GM12874 (cell line): ENCODE results near the gene IQUB.

Experiments used
- CTCF ChIP-seq: IDR thresholded peaks from 2 replicates; pipeline ENCODE4 v1.5.1; 2011; ENCODE audit warnings: low read depth, mild to moderate bottlenecking, control low read depth, low read length, moderate library complexity; ENCODE audit not compliant: insufficient read depth

The IQUB gene

GRCh38 chr7:123437447-123437995 is 96.9 kb downstream of the IQUB start:
- no peak for TF ChIP-seq CTCF

- no peak for TF ChIP-seq CTCF
Observed at GRCh38 chr7:123435080-123435700, 99.2 kb downstream of the IQUB start.

- no peak for TF ChIP-seq CTCF
Observed at GRCh38 chr7:123433665-123434064, 100.7 kb downstream of the IQUB start.

GRCh38 chr7:123432601-123433000 is 101.8 kb downstream of the IQUB start:
- no peak for TF ChIP-seq CTCF

- no peak for TF ChIP-seq CTCF
Observed at GRCh38 chr7:123431075-123431614, 103.2 kb downstream of the IQUB start.

GRCh38 chr7:123425246-123425645 is 109.1 kb downstream of the IQUB start:
- no peak for TF ChIP-seq CTCF

- no peak for TF ChIP-seq CTCF
Observed at GRCh38 chr7:123424463-123424862, 109.9 kb downstream of the IQUB start.
